Trophoblast cell (in vitro differentiated cells and primary cell): Measurements from ENCODE around the gene CLDN9.

Experiments used
- DNase-seq, 2 donors: peaks; one replicate each; pipeline ENCODE4 v3.0.0-alpha.2; 2016
- H2AFZ ChIP-seq: 2 replicates; pipeline ENCODE4 v1.6.1; 2013; ENCODE audit warnings: low read length, moderate library complexity, mild to moderate bottlenecking; ENCODE audit not compliant: insufficient read depth, poor library complexity
- H2AK5ac ChIP-seq: 2 replicates; pipeline ENCODE4 v1.6.1; 2013; ENCODE audit warnings: mild to moderate bottlenecking, low read length
- H2BK120ac ChIP-seq: 2 replicates; pipeline ENCODE4 v1.6.1; 2013; ENCODE audit warnings: low read length, mild to moderate bottlenecking, moderate library complexity; ENCODE audit not compliant: insufficient read depth, poor library complexity
- H2BK12ac ChIP-seq: 2 replicates; pipeline ENCODE4 v1.6.1; 2013; ENCODE audit warnings: mild to moderate bottlenecking, low read length, moderate library complexity
- H2BK5ac ChIP-seq: 2 replicates; pipeline ENCODE4 v1.6.1; 2013; ENCODE audit warnings: low read length, low read depth, moderate library complexity, mild to moderate bottlenecking; ENCODE audit not compliant: poor library complexity
- H3K14ac ChIP-seq: 2 replicates; pipeline ENCODE4 v1.6.1; 2013; ENCODE audit warnings: mild to moderate bottlenecking, low read length
- H3K18ac ChIP-seq: 2 replicates; pipeline ENCODE4 v1.6.1; 2013; ENCODE audit warnings: mild to moderate bottlenecking, low read length
- H3K23ac ChIP-seq: 2 replicates; pipeline ENCODE4 v1.6.1; 2013; ENCODE audit warnings: low read length
- H3K27ac ChIP-seq: 2 replicates; pipeline ENCODE4 v1.5.1; 2013; ENCODE audit warnings: low read depth, mild to moderate bottlenecking, inconsistent platforms, low read length, moderate library complexity
- H3K27me3 ChIP-seq: 2 replicates; pipeline ENCODE4 v1.6.1; 2013; ENCODE audit warnings: inconsistent platforms, mild to moderate bottlenecking, low read length, moderate library complexity; ENCODE audit not compliant: insufficient read depth
- H3K36me3 ChIP-seq, 2 experiments: 1 replicate in 1 of 2; 2 replicates in 1 of 2; pipeline ENCODE4 v1.6.1; 2013; ENCODE audit warnings: low read length in 2 of 2, mild to moderate bottlenecking in 2 of 2, moderate library complexity in 1 of 2; ENCODE audit not compliant: insufficient read depth in 2 of 2, control insufficient read depth in 1 of 2
- H3K4ac ChIP-seq: 2 replicates; pipeline ENCODE4 v1.6.1; 2013; ENCODE audit warnings: low read depth, mild to moderate bottlenecking, low read length, moderate library complexity
- H3K4me1 ChIP-seq, 2 experiments: 1 replicate in 1 of 2; 2 replicates in 1 of 2; pipeline ENCODE4 v1.6.1; 2013; ENCODE audit warnings: low read length in 2 of 2, mild to moderate bottlenecking in 2 of 2, moderate library complexity in 1 of 2; ENCODE audit not compliant: insufficient read depth in 2 of 2, control insufficient read depth in 1 of 2
- H3K4me2 ChIP-seq: 2 replicates; pipeline ENCODE4 v1.6.1; 2013; ENCODE audit warnings: inconsistent platforms, mild to moderate bottlenecking, low read length, moderate library complexity
- H3K4me3 ChIP-seq: 2 replicates; pipeline ENCODE4 v1.5.1; 2013; ENCODE audit warnings: mild to moderate bottlenecking, low read depth, low read length, inconsistent platforms
- H3K79me1 ChIP-seq: one replicate; pipeline ENCODE4 v1.6.1; 2013; ENCODE audit warnings: low read length
- H3K79me2 ChIP-seq: 2 replicates; pipeline ENCODE4 v1.6.1; 2013; ENCODE audit warnings: low read length, mild to moderate bottlenecking; ENCODE audit not compliant: control insufficient read depth, insufficient read depth, poor library complexity
- H3K9ac ChIP-seq: 2 replicates; pipeline ENCODE4 v1.6.1; 2013; ENCODE audit warnings: mild to moderate bottlenecking, low read length
- H3K9me3 ChIP-seq: 2 replicates; pipeline ENCODE4 v1.6.1; 2013; ENCODE audit warnings: low read depth, mild to moderate bottlenecking, control low read depth, inconsistent platforms, low read length; ENCODE audit not compliant: insufficient read depth
- H4K12ac ChIP-seq: 2 replicates; pipeline ENCODE4 v1.6.1; 2013; ENCODE audit warnings: low read depth, mild to moderate bottlenecking, low read length, moderate library complexity
- H4K8ac ChIP-seq: 2 replicates; pipeline ENCODE4 v1.6.1; 2013; ENCODE audit warnings: low read depth, mild to moderate bottlenecking, low read length, moderate library complexity
- H4K91ac ChIP-seq: one replicate; pipeline ENCODE4 v1.6.1; 2013; ENCODE audit warnings: low read depth, mild to moderate bottlenecking, low read length, moderate library complexity
- WGBS: extraction: QIAGEN DNeasy Blood & Tissue Kit; methylation state at CpG from one replicate; pipeline ENCODE4 v1.1.7; 2013; ENCODE audit warnings: missing lambda C conversion rate; ENCODE audit not compliant: insufficient read length, insufficient coverage; ENCODE audit errors: extremely low coverage; 5-methylcytosine and 5-hydroxymethylcytosine counted together

CLDN9 gene

DNA sequence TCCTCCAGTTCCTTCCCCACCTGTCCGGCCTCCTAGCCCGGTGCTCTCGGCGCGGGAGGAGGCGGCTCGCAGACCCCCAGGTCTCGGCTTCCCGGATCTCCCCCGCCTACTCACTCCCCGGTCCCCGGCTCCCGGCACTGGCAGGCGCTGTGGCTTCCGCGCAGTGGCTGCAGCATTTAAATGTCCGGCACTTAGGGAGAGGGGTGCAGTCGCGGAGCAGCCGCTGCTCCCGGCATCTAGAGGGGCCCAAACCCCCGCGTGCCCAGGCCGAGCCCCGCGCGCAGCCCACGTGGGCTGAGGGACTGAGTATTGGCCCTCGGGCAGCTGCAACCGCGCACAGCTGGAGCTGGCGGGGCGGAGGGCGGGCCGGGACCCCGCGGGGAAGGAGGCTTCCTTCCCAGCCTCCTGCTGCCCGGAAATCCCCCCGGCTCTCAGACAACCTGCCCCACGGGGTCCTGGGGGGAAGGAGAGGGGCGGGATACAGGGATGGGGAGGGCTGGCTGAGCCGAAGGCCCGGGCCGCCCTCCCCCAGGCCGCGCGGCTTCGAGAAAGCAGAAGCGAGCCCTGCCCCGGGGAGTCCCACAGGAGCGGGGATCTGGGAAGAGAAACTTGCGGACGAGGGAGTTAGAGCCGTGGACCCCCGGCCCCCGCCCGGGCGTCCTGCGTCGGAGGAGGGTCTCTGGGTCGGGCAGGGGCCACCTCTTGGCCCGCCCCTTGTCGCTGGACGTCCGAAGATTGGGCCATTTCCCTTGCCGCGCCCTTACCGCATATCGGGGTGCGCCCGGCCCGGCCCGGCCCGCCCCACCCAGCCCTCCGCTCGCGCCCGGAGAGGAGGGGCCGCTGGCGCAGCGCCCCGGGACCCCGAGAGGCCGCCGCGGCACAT is 33.3 kb downstream of the CLDN9 start, which contains the start of gene MMP25:
MMP25 (plus strand) TSS at position 804 of the 883 bp plus-strand sequence. CDS start 357 bp downstream, outside the sequence.
- Histone ChIP-seq H3K36me3 (no peaks in the 10 kb centered on the region), H3K9me3 (no peaks in the 10 kb centered on the region), H2AK5ac (no peak within 1 kb of the TSS), H3K14ac (no peak within 1 kb of the TSS), H3K4me3 (peak within 1 kb of the TSS; percentile 49), H3K79me2 (no peaks in the 10 kb centered on the region), H2AFZ (peak within 1 kb of the TSS; percentile 15), H3K4ac (no peak within 1 kb of the TSS), H3K18ac (no peak within 1 kb of the TSS), H3K23ac (no peak within 1 kb of the TSS), H2BK5ac (no peak within 1 kb of the TSS), H3K9ac (no peak within 1 kb of the TSS), H2BK12ac (no peak within 1 kb of the TSS), H4K8ac (no peak within 1 kb of the TSS), H4K12ac (no peak within 1 kb of the TSS), H3K27ac (no peak within 1 kb of the TSS), H4K91ac (no peak within 1 kb of the TSS), H3K4me1 (peaks cover 4 to 9% of the 10 kb centered on the region in 2 experiments), H2BK120ac (no peak within 1 kb of the TSS), H3K27me3 (peaks cover 34% of the 10 kb centered on the region), H3K4me2 (peak within 1 kb of the TSS; percentile 84), H3K79me1 (no peaks in the 10 kb centered on the region)
- DNase-seq: no peak
- no CpG with 5 or more reads among the region's 86 CpGs for WGBS

- no peak overlapping the region for H4K12ac ChIP-seq
- no peak overlapping the region for H2BK120ac ChIP-seq
- H2AK5ac ChIP-seq: no peak overlapping the region
- H2BK5ac ChIP-seq: no peak overlapping the region
- H3K4me1 ChIP-seq: peaks cover 4 to 9% of the 10 kb centered on the region in 2 experiments
- WGBS: no CpG with 5 or more reads among the region's 54 CpGs
- H3K4me3 ChIP-seq: no peak overlapping the region
- H3K79me1 ChIP-seq: no peaks in the 10 kb centered on the region
- H3K4ac ChIP-seq: no peak overlapping the region
- no peak overlapping the region for H2AFZ ChIP-seq
- H3K27me3 ChIP-seq: peaks cover 34% of the 10 kb centered on the region
- H4K91ac ChIP-seq: no peak overlapping the region
- peak overlapping the region; percentile 84 for H3K4me2 ChIP-seq
- H3K9me3 ChIP-seq: no peaks in the 10 kb centered on the region
- no peak overlapping the region for H3K14ac ChIP-seq
- H3K27ac ChIP-seq: no peak overlapping the region
- no peak overlapping the region for H3K9ac ChIP-seq
- H3K36me3 ChIP-seq: no peaks in the 10 kb centered on the region
- H2BK12ac ChIP-seq: no peak overlapping the region
- H3K79me2 ChIP-seq: no peaks in the 10 kb centered on the region
- no peak for DNase-seq
- no peak overlapping the region for H3K23ac ChIP-seq
- no peak overlapping the region for H3K18ac ChIP-seq
- H4K8ac ChIP-seq: no peak overlapping the region
These were observed 34.1 kb downstream of the CLDN9 start for GRCh38 chr16:3046641-3047386.

GRCh38 chr16:3047387-3047720 is 34.6 kb downstream of the CLDN9 start:
- no peak overlapping the region for H2AFZ ChIP-seq
- WGBS: no CpG with 5 or more reads among the region's 13 CpGs
- H2BK12ac ChIP-seq: no peak overlapping the region
- H3K79me2 ChIP-seq: no peaks in the 10 kb centered on the region
- no peak overlapping the region for H2BK5ac ChIP-seq
- no peak overlapping the region for H3K18ac ChIP-seq
- no peak overlapping the region for H2AK5ac ChIP-seq
- H3K4me1 ChIP-seq: peaks cover 4 to 9% of the 10 kb centered on the region in 2 experiments
- no peak overlapping the region for H3K4ac ChIP-seq
- H3K9me3 ChIP-seq: no peaks in the 10 kb centered on the region
- no peak overlapping the region for H3K23ac ChIP-seq
- no peak overlapping the region for H2BK120ac ChIP-seq
- H4K12ac ChIP-seq: no peak overlapping the region
- DNase-seq: no peak
- H4K8ac ChIP-seq: no peak overlapping the region
- H3K14ac ChIP-seq: no peak overlapping the region
- no peaks in the 10 kb centered on the region for H3K79me1 ChIP-seq
- no peak overlapping the region for H3K27ac ChIP-seq
- peaks cover 34% of the 10 kb centered on the region for H3K27me3 ChIP-seq
- no peak overlapping the region for H3K4me3 ChIP-seq
- H3K9ac ChIP-seq: no peak overlapping the region
- H3K36me3 ChIP-seq: no peaks in the 10 kb centered on the region
- no peak overlapping the region for H4K91ac ChIP-seq
- H3K4me2 ChIP-seq: no peak overlapping the region

DNA sequence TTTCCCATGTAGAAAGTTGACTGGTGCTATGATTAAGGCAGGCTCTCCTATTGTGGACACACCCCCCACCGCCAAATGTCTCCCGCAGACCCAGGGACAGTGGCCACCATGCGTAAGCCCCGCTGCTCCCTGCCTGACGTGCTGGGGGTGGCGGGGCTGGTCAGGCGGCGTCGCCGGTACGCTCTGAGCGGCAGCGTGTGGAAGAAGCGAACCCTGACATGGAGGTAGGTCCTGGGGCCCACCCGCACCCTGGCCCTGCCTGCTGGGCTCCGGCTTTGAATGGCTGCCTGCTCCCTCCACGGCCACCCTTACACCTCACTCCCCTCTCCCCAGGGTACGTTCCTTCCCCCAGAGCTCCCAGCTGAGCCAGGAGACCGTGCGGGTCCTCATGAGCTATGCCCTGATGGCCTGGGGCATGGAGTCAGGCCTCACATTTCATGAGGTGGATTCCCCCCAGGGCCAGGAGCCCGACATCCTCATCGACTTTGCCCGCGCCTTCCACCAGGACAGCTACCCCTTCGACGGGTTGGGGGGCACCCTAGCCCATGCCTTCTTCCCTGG is 37.3 kb downstream of the CLDN9 start:
- no peak overlapping the region for H3K9ac ChIP-seq
- no peak overlapping the region for H4K12ac ChIP-seq
- H2AFZ ChIP-seq: no peak overlapping the region
- no peak overlapping the region for H2BK5ac ChIP-seq
- WGBS: no CpG with 5 or more reads among the region's 26 CpGs
- no peak overlapping the region for H2BK120ac ChIP-seq
- H3K4ac ChIP-seq: no peak overlapping the region
- H3K4me3 ChIP-seq: no peak overlapping the region
- no peak overlapping the region for H4K8ac ChIP-seq
- no peak overlapping the region for H3K14ac ChIP-seq
- no peak for DNase-seq
- peaks cover 26% of the 10 kb centered on the region for H3K27me3 ChIP-seq
- H4K91ac ChIP-seq: no peak overlapping the region
- H3K79me1 ChIP-seq: no peaks in the 10 kb centered on the region
- H3K27ac ChIP-seq: no peak overlapping the region
- peaks cover 4 to 9% of the 10 kb centered on the region in 2 experiments for H3K4me1 ChIP-seq
- no peak overlapping the region for H3K4me2 ChIP-seq
- H3K36me3 ChIP-seq: peaks cover 2 to 7% of the 10 kb centered on the region in 2 experiments
- H3K18ac ChIP-seq: no peak overlapping the region
- no peak overlapping the region for H2AK5ac ChIP-seq
- no peak overlapping the region for H3K23ac ChIP-seq
- H3K79me2 ChIP-seq: no peaks in the 10 kb centered on the region
- no peaks in the 10 kb centered on the region for H3K9me3 ChIP-seq
- H2BK12ac ChIP-seq: no peak overlapping the region
